ENCODE results near the gene HVCN1. TPM values are rescaled to one million over a fixed set of nuclear protein-coding genes. Genes with fewer than 3 reads are reported as not detected.
A peak's percentile ranks its signal among the peaks of the same experiment; 100 is the strongest.

The HVCN1 gene
- total and polyA plus RNA-seq, 5 experiments from 2014 or later = 17.3 to 24.5 (median 21.0) TPM

- Mint-ChIP-seq H3K9me3 (peaks cover 0 to 9% (median 3%) of the 10 kb centered on the region in 9 donors), H3K4me1 (peaks cover 28 to 73% (median 45%) of the 10 kb centered on the region in 4 donors), H3K36me3 (peaks cover 7 to 21% (median 8%) of the 10 kb centered on the region in 3 donors), H3K27me3 (no peaks in the 10 kb centered on the region), H3K4me3 (no peak overlapping the region), H3K27ac (peak overlapping the region in 3 of 10 donors; percentile 19 to 87 (median 28))
- ATAC-seq (no peak), DNase-seq (no peak)
- POLR2A ChIA-PET = interaction anchor here (3.2 kb wide), 1 partner anchor 11 kb away, joined by 24 read pairs; the partner anchor contains the start of gene HVCN1
These were observed 9.7 kb downstream of the HVCN1 start for GRCh38 chr12:110679201-110679600.

- no peak for DNase-seq
- ATAC-seq = peak in 1 of 2 donors; percentile 16
- peak overlapping the region; percentile 79 to 96 (median 88) for H3K27ac Mint-ChIP-seq
- H3K27me3 Mint-ChIP-seq = no peaks in the 10 kb centered on the region
- peaks cover 0 to 12% (median 4%) of the 10 kb centered on the region in 9 donors for H3K9me3 Mint-ChIP-seq
- POLR2A ChIA-PET = interaction anchor here (0.7 to 3.2 kb wide), 5 partner anchors 9 to 64 kb away, joined by 4 to 24 read pairs (median 7); partner anchors contain the start of genes HVCN1 and TCTN1
- H3K4me3 Mint-ChIP-seq = peak overlapping the region; percentile 25 to 95 (median 75)
- H3K36me3 Mint-ChIP-seq = peaks cover 7 to 23% (median 8%) of the 10 kb centered on the region in 3 donors
- H3K4me1 Mint-ChIP-seq = peaks cover 29 to 77% (median 45%) of the 10 kb centered on the region in 4 donors
These were observed 10.9 kb downstream of the HVCN1 start for GRCh38 chr12:110677982-110678381.

- Mint-ChIP-seq H3K27ac (peak overlapping the region; percentile 79 to 96 (median 88)), H3K4me3 (peak overlapping the region; percentile 24 to 95 (median 75)), H3K27me3 (no peaks in the 10 kb centered on the region), H3K4me1 (peaks cover 31 to 79% (median 45%) of the 10 kb centered on the region in 4 donors), H3K36me3 (peaks cover 7 to 20% (median 8%) of the 10 kb centered on the region in 3 donors), H3K9me3 (peaks cover 0 to 12% (median 4%) of the 10 kb centered on the region in 9 donors)
- peak in 3 of 10 donors; percentile 29 to 37 (median 30) for DNase-seq
- POLR2A ChIA-PET = interaction anchor here (0.6 to 3.2 kb wide), 6 partner anchors 8 to 63 kb away, joined by 3 to 24 read pairs (median 4); partner anchors contain the start of genes HVCN1 and TCTN1
- peak; percentile 81 to 84 for ATAC-seq
These were observed 11.6 kb downstream of the HVCN1 start for GRCh38 chr12:110677206-110677911.

GRCh38 chr12:110676171-110676570 is 12.7 kb downstream of the HVCN1 start:
- H3K27me3 Mint-ChIP-seq = no peaks in the 10 kb centered on the region
- DNase-seq (no peak), ATAC-seq (no peak)
- H3K4me1 Mint-ChIP-seq = peaks cover 28 to 83% (median 43%) of the 10 kb centered on the region in 4 donors
- peaks cover 5 to 12% (median 7%) of the 10 kb centered on the region in 3 donors for H3K36me3 Mint-ChIP-seq
- peak overlapping the region in 4 of 10 donors; percentile 56 to 90 (median 83) for H3K27ac Mint-ChIP-seq
- peaks cover 0 to 12% (median 4%) of the 10 kb centered on the region in 9 donors for H3K9me3 Mint-ChIP-seq
- peak overlapping the region in 3 of 10 donors; percentile 30 to 48 (median 32) for H3K4me3 Mint-ChIP-seq
- POLR2A ChIA-PET = interaction anchor here (0.6 to 1.4 kb wide), 3 partner anchors 12 to 71 kb away, joined by 3 to 4 read pairs (median 4); partner anchors contain the start of gene HVCN1

GRCh38 chr12:110670161-110670701 is 18.7 kb downstream of the HVCN1 start:
- peak overlapping the region in 9 of 10 donors; percentile 5 to 79 (median 61) for H3K4me3 Mint-ChIP-seq
- POLR2A ChIA-PET = interaction anchor here (0.6 to 2.0 kb wide), 2 partner anchors 8 to 64 kb away, joined by 3 to 7 read pairs; no protein-coding TSS in a partner anchor
- H3K27me3 Mint-ChIP-seq = no peaks in the 10 kb centered on the region

GRCh38 chr12:110669193-110669502 is 19.8 kb downstream of the HVCN1 start:
- peaks cover 15 to 26% (median 23%) of the 10 kb centered on the region in 3 donors for H3K36me3 Mint-ChIP-seq
- ATAC-seq (peak; percentile 27 to 43), DNase-seq (no peak)
- H3K27ac Mint-ChIP-seq = peak overlapping the region in 9 of 10 donors; percentile 61 to 95 (median 90)
- H3K9me3 Mint-ChIP-seq = peaks cover 0 to 32% (median 8%) of the 10 kb centered on the region in 9 donors
- peak overlapping the region in 8 of 10 donors; percentile 12 to 79 (median 46) for H3K4me3 Mint-ChIP-seq
- H3K27me3 Mint-ChIP-seq = no peaks in the 10 kb centered on the region
- POLR2A ChIA-PET = interaction anchor here (0.6 to 2.0 kb wide), 3 partner anchors 9 to 56 kb away, joined by 3 to 7 read pairs (median 5); partner anchors contain the start of gene TCTN1
- H3K4me1 Mint-ChIP-seq = peaks cover 21 to 76% (median 24%) of the 10 kb centered on the region in 4 donors

More at GRCh38 chr12:110670161-110670701, 18.7 kb downstream of the HVCN1 start:
- Mint-ChIP-seq H3K9me3 (peaks cover 0 to 28% (median 9%) of the 10 kb centered on the region in 9 donors), H3K4me1 (peaks cover 25 to 76% (median 28%) of the 10 kb centered on the region in 4 donors), H3K36me3 (peaks cover 10 to 24% (median 19%) of the 10 kb centered on the region in 3 donors), H3K27ac (peak overlapping the region; percentile 84 to 95 (median 89))
- ATAC-seq (peak; percentile 83 to 85), DNase-seq (peak in 2 of 10 donors; percentile 18 to 31)

- H3K36me3 Mint-ChIP-seq = peaks cover 17 to 25% (median 23%) of the 10 kb centered on the region in 3 donors
- H3K4me3 Mint-ChIP-seq = peak overlapping the region in 8 of 10 donors; percentile 12 to 79 (median 44)
These were observed 20.3 kb downstream of the HVCN1 start for GRCh38 chr12:110668480-110669192.

GRCh38 chr12:110667671-110668070 is 21.2 kb downstream of the HVCN1 start:
- no peak for ATAC-seq
- Mint-ChIP-seq H3K27ac (peak overlapping the region in 1 of 10 donors; percentile 92), H3K4me1 (peaks cover 19 to 76% (median 24%) of the 10 kb centered on the region in 4 donors), H3K4me3 (peak overlapping the region in 1 of 10 donors; percentile 11), H3K27me3 (no peaks in the 10 kb centered on the region), H3K9me3 (peaks cover 0 to 31% (median 8%) of the 10 kb centered on the region in 9 donors), H3K36me3 (peaks cover 17 to 25% (median 18%) of the 10 kb centered on the region in 3 donors)
- DNase-seq = no peak
- POLR2A ChIA-PET = no interaction called here

More at GRCh38 chr12:110668480-110669192, 20.3 kb downstream of the HVCN1 start:
- POLR2A ChIA-PET = interaction anchor here (0.6 to 2.0 kb wide), 4 partner anchors 9 to 55 kb away, joined by 3 to 7 read pairs (median 4); partner anchors contain the start of gene TCTN1
- H3K27ac Mint-ChIP-seq = peak overlapping the region in 8 of 10 donors; percentile 83 to 95 (median 90)
- H3K4me1 Mint-ChIP-seq = peaks cover 21 to 76% (median 24%) of the 10 kb centered on the region in 4 donors
- DNase-seq (no peak), ATAC-seq (no peak)
- H3K27me3 Mint-ChIP-seq = no peaks in the 10 kb centered on the region
- peaks cover 0 to 31% (median 8%) of the 10 kb centered on the region in 9 donors for H3K9me3 Mint-ChIP-seq

- H3K27ac Mint-ChIP-seq = peak overlapping the region in 1 of 10 donors; percentile 54
- H3K27me3 Mint-ChIP-seq = no peaks in the 10 kb centered on the region
- H3K4me3 Mint-ChIP-seq = no peak overlapping the region
- H3K9me3 Mint-ChIP-seq = peaks cover 0 to 31% (median 8%) of the 10 kb centered on the region in 9 donors
- POLR2A ChIA-PET = interaction anchor here (1.0 kb wide), 1 partner anchor 20 kb away, joined by 3 read pairs; no protein-coding TSS in a partner anchor
- DNase-seq (no peak), ATAC-seq (no peak)
- H3K4me1 Mint-ChIP-seq = peaks cover 20 to 76% (median 28%) of the 10 kb centered on the region in 4 donors
- H3K36me3 Mint-ChIP-seq = peaks cover 17 to 25% (median 18%) of the 10 kb centered on the region in 3 donors
These were observed 22.0 kb downstream of the HVCN1 start for GRCh38 chr12:110666892-110667291.

- POLR2A ChIA-PET = interaction anchor here (0.6 kb wide), 2 partner anchors 19 to 560 kb away, joined by 5 read pairs; no protein-coding TSS in a partner anchor
- peak overlapping the region; percentile 72 to 84 (median 78) for H3K4me3 Mint-ChIP-seq
- H3K36me3 Mint-ChIP-seq = peaks cover 13 to 24% (median 20%) of the 10 kb centered on the region in 3 donors
These were observed 27.5 kb downstream of the HVCN1 start for GRCh38 chr12:110661337-110661972.

GRCh38 chr12:110658878-110659277 is 30.0 kb downstream of the HVCN1 start:
- H3K4me1 Mint-ChIP-seq = peaks cover 9 to 54% (median 25%) of the 10 kb centered on the region in 4 donors
- peak overlapping the region in 4 of 10 donors; percentile 31 to 71 (median 58) for H3K27ac Mint-ChIP-seq
- POLR2A ChIA-PET = no interaction called here
- no peaks in the 10 kb centered on the region for H3K27me3 Mint-ChIP-seq
- no peak for DNase-seq
- no peak overlapping the region for H3K4me3 Mint-ChIP-seq
- H3K9me3 Mint-ChIP-seq = peaks cover 0 to 2% (median 0%) of the 10 kb centered on the region in 9 donors
- H3K36me3 Mint-ChIP-seq = peaks cover 0 to 18% (median 2%) of the 10 kb centered on the region in 3 donors
- no peak for ATAC-seq

More at GRCh38 chr12:110661337-110661972, 27.5 kb downstream of the HVCN1 start:
- Mint-ChIP-seq H3K4me1 (peaks cover 9 to 57% (median 25%) of the 10 kb centered on the region in 4 donors), H3K27ac (peak overlapping the region; percentile 87 to 96 (median 92)), H3K27me3 (no peaks in the 10 kb centered on the region), H3K9me3 (peaks cover 0 to 28% (median 8%) of the 10 kb centered on the region in 9 donors)
- ATAC-seq (peak; percentile 86 to 87), DNase-seq (peak in 9 of 10 donors; percentile 29 to 78 (median 50))
